HK-2 (cell line): Measurements from ENCODE around the gene CSHL1.
"Not testable (repeated sequence)": the region's sequence is repeated elsewhere in the genome, so short reads cannot be mapped to it uniquely, and the experiment has no call there.

ENCODE experiments used
- DNase-seq: peaks from one replicate; pipeline ENCODE4 v3.0.0-alpha.2; 2018; ENCODE audit not compliant: unreplicated experiment

The CSHL1 gene

DNA sequence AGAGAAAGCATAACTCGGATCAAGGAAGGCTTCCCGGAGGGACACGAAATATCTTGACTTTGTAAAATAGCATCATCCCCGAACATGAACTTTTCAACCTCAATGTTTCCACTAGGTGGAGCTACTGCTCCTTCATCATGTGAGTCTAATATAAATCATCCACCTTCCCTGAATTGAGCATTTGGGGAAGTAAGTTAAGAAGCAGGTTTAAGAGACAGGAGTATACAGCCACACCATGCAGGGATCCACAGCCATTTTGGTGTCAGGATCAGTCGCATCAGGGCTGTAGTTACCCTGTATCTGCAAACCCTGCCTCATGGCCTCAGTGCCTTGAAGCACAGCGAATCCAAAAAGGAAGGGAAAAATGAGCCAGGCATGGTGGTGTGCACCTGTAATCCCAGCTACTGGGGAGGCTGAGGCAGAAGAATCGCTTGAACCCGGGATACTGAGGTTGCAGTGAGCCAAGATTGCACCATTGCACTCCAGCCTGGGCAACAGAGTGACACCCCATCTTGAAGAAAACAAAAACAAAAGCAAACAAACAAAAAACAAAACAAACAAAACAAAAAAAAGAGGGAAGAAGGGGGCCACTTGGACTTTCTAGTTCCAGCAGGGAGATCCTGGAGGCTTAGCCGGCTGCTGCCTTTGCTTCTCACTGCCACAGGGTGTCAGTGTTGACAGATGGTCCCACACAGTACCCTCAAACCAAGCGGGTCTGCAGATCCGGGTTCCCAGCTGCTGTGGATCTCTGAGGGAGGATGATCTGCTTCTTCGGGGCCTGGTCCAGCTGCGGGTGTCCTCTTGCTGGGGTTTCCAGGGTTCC lies 21.8 kb downstream of the CSHL1 start:
- DNase-seq: not testable (repeated sequence)

DNA sequence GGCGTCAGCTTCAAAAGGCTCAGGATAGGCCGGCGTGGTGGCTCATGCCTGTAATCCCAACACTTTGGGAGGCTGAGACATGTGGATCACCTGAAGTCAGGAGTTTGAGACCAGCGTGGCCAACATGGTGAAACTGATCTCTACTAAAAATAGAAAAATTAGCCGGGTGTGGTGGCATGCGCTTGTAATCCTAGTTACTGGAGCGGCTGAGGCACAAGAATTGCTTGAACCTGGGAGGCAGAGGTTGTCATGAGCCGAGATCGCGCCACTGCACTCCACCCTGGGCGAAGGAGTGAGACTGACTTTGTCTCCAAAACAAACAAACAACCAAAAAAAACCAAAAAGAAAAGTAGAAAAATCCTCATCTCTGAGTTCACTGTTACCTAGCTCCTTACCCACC lies 25.9 kb downstream of the CSHL1 start:
- not testable (repeated sequence) for DNase-seq

DNA sequence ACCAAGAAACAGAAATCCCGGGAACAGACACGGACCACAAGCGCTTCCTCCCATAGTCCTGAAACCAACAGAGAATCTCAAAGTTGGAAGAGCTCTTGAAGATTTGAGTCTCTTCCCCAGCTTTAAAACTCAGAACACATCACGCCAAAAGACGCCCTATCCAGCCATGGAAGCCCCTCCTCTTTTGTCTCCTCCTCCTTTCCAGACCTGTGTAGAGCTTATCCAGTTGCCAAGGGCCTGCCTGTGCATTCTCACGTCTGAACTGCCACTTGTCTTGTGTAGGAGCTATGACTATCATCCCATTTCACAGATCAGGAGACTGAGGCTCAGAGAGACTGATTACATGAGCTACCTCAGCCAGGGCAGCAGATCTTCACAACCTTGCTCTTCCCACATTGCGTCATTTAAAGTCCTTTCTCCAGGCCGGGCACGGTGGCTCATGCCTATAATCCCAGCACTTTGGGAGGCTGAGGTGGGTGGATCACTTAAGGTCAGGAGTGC lies 28.4 kb downstream of the CSHL1 start:
- not testable (repeated sequence) for DNase-seq

DNA sequence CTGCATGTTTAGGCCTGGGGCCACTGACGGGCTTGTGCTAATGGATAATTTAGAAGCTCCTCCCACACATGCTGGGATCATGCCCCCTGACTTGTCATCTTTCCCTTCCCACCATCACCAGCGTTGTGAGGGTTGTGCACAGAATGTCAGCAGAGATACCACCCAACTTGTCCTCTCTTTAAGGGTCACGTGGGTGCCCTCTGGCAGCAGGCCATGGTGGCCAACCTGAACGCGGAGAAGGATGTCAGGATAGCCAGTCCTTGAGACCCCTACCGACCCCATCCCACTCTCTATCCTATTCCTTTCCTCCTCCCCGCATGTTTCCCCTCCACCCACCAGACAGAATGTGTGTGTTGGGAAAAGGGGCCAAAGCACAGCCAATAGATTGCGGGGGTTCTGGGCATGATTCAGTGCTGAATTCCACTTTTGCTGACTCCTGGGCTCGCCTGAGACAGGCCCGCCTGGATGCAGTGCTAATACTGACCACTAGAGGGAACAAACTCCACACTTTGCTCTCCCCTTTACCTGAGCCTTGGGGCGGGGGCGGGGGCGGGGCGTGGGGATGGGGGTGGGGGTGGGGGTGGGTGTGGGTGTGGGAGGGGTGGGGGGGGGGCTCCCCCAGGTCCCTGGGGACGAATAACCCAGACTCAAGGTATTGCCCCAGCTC lies 29.0 kb downstream of the CSHL1 start, which contains the start of gene GH2:
GH2 (minus strand) TSS at position 10 of the 667 bp plus-strand sequence. CDS start 143 bp downstream, outside the sequence.
- DNase-seq: peak; percentile 71

DNA sequence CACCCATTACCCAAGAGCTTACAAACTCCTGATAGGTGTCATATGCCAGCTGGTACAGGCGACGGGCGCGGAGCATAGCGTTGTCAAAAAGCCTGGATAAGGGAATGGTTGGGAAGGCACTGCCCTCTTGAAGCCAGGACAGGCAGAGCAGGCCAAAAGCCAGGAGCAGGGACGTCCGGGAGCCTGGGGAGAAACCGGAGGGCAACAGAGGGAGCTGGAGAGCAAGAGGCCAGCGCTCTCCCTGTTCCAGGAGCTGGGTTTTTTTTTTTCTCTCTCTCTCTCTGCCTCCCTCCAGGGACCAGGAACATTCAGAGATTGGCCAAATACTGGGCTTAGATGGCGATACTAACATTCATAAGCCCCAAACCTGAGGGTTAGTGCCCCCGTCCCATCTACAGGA lies 29.7 kb downstream of the CSHL1 start:
- not testable (repeated sequence) for DNase-seq

DNA sequence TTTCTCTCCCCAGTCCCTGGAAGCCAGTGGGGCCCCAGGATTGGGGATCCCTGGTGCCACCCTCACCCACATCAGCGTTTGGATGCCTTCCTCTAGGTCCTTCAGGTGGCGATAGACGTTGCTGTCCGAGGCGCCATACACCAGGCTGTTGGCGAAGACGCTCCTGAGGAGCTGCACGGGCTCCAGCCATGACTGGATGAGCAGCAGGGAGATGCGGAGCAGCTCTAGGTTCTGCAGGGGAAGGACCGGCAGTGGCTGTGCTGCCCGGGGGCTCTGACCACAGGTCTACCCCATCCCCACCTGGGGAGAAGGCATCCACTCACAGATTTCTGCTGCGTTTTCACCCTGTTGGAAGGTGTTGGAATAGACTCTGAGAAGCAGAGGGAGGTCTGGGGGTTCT lies 30.4 kb downstream of the CSHL1 start:
- DNase-seq: no peak

DNA sequence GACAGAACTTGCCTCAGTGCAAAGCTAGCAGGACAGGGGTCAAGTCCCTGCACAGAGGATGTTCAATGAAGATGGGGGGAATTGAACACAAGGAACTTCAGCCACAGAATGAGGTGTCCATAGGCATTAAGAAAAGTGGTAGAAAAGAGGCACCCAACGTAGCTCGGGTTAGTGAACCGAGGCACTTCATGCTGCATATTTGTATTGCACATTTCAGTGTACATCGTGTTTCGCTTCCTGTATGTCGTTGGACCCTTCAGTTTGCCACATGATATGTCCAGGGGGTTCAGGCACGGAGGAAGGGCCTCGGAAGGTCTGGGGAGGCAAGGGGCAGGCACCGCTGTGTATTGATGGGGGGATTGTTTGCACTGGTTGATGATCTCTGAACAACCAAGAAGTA lies 32.6 kb downstream of the CSHL1 start:
- not testable (repeated sequence) for DNase-seq

DNA sequence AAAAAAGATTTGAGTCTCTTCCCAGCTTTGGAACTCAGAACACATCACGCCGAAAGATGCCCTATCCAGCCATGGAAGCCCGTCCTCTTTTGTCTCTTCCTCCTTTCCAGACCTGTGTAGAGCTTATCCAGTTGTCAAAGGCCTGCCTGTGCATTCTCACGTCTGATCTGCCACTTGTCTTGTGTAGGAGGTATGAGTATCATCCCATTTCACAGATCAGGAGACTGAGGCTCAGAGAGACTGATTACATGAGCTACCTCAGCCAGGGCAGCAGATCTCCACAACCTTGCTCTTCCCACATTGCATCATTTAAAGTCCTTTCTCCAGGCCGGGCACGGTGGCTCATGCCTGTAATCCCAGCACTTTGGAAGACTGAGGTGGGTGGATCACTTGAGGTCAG lies 36.4 kb downstream of the CSHL1 start:
- not testable (repeated sequence) for DNase-seq

DNA sequence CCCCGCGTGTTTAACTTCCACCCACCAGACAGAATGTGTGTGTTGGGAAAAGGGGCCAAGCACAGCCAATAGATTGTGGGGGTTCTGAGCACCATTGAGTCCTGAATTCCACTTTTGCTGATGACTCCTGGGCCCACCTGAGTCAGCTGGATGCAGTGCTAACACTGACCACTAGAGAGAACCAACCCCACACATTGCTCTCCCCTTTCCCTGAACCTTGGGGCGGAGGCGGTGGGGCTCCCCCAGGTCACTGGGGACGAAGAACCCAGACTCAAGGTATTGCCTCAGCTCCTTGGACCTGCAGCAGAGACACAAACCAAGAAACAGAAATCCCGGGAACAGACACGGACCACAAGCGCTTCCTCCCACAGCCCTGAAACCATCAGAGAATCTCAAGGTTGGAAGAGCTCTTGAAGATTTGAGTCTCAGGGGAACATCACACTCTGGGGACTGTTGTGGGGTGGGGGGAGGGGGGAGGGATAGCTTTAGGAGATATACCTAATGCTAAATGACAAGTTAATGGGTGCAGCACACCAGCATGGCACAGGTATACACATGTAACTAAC lies 36.9 kb downstream of the CSHL1 start:
- not testable (repeated sequence) for DNase-seq

DNA sequence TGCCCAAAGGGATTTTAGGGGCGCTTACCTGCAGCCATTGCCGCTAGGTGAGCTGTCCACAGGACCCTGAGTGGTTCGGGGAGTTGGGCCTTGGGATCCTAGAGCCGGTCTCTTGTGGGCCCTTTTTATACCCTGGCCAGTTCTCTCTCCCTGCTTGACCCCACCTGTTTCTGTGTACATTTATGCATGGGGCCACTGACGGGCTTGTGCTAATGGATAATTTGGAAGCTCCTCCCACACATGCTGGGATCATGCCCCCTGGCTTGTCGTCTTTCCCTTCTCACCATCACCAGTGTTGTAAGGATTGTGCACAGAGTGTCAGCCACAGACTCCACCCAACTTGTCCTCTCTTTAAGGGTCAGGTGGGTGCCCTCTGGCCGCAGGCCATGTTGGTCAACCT lies 37.5 kb downstream of the CSHL1 start, which contains the start of gene CSH2:
CSH2 (minus strand) TSS at position 101 of the 400 bp plus-strand sequence; CDS start at position 38, 63 bp downstream.
- DNase-seq: not testable (repeated sequence)

DNA sequence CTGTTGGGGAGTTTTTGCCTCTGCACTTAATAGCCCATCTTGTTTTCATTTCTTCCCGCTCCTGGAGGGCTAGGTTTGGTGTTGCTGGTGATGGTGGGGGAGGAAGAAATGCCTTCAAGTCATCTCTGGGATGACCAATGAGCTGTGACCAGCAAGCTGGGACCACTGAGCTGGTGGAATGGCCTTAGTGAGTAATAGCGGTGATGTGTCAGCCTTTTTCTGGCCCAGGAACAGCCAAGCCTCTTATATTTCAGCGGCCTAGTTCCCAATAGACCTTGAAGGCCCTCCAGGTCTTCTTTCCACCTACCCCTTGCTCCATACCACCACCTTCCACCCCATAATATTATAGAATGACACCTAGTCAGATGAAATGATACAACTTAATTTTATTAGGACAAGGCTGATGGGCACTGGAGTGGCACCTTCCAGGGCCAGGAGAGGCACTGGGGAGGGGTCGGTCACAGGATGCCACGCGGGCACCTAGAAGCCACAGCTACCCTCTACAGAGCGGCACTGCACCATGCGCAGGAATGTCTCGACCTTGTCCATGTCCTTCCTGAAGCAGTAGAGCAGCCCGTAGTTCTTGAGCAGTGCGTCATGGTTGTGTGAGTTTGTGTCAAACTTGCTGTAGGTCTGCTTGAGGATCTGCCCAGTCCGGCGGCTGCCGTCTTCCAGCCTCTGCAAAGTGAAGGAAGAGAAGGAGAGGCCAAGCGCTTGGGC lies 39.3 kb downstream of the CSHL1 start:
- DNase-seq: peak; percentile 42

DNA sequence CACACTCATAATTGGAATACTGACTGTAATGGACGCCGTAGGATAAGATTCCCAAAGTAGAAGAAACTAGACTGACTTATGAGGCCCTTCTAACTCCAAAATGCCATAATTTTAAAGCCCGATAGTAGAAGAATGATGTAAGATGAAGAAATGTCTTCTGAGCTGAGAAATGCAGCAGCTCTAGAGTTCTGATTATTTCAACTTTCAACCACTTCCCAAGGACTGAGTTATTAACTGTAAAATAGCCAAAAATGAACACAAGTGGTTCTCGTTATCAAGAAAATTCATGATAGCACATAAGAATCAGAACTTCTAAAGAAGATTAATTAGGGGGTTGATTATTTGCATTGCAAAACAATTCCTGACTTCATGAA lies 40.8 kb downstream of the CSHL1 start:
- DNase-seq: not testable (repeated sequence)

DNA sequence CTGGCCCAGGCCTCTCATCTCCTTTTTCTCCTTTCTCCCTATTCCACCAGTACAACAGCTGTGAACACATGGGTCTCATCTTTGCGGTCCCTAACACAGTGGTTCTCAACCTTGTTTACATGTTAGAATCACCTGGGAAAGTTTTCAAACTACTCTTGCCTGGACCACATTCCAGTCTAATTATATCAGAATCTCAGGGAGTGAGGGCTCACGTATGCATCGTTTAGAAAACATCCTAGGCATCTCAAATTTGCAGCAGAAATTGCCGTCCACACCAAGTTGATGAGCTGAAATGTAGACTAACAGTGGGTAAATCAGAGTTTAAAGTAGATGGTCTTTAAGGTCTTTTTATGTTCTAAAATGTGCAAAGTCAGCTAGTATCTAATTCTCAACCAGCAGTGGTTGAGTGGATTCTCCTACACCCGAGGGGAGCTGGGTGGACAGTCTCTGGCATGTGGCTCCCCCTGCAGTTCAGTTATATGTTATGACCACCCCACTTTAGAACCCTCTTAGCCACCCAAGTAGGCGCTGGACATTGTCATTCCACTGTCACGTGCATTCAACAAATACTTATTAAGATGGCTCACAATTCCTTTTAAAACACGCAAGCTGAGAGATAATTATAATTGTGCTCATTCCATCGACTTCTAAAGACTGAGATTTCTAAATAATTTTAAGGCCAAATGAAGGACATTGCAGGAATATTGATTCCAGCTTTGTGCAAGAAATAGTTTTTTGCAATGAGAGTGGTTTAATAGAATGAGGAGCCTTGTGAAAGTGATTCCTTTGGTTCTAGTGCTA lies 41.4 kb downstream of the CSHL1 start:
- DNase-seq: not testable (repeated sequence)

DNA sequence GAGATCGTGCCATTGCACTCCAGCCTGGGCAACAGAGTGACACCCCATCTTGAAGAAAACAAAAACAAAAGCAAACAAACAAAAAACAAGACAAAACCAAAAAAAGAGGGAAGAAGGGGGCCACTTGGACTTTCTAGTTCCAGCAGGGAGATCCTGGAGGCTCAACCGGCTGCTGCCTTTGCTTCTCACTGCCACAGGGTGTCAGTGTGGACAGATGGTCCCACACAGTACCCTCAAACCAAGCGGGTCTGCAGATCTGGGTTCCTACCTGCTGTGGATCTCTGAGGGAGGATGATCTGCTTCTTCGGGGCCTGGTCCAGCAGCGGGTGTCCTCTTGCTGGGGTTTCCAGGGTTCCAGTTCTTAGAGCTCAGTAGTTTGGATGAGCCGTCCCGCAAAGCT lies 44.4 kb downstream of the CSHL1 start:
- not testable (repeated sequence) for DNase-seq
